Ascending aorta (tissue), 2 donors: ENCODE measurements around the gene SPATA17. TPM values are rescaled to one million over a fixed set of nuclear protein-coding genes. Genes with fewer than 3 reads are reported as not detected.

Source experiments
- DNase-seq, 2 donors: peaks; one replicate each; pipeline ENCODE4 v3.0.0-alpha.2; 2019; ENCODE audit warnings: low spot score in 2 of 2
- H3K27ac ChIP-seq, 2 donors: fragments of 200-600 bp; sonication (generic); one replicate each; pipeline ENCODE4 v1.5.1; 2016 to 2017; ENCODE audit warnings: mild to moderate bottlenecking in 1 of 2
- H3K27me3 ChIP-seq: fragments of 200-600 bp; sonication (generic); one replicate; pipeline ENCODE4 v1.5.1; 2017
- H3K36me3 ChIP-seq, 2 donors: fragments of 200-600 bp; sonication (generic); one replicate each; pipeline ENCODE4 v1.5.1; 2016
- H3K4me1 ChIP-seq, 2 donors: fragments of 200-600 bp; sonication (generic); one replicate each; pipeline ENCODE4 v1.5.1; 2016 to 2017; ENCODE audit warnings: mild to moderate bottlenecking in 1 of 2
- H3K4me3 ChIP-seq, 2 donors: fragments of 200-600 bp; sonication (generic); one replicate each; pipeline ENCODE4 v1.5.1; 2016 to 2017; ENCODE audit warnings: mild to moderate bottlenecking in 1 of 2
- H3K9me3 ChIP-seq, 2 donors: fragments of 200-600 bp; sonication (generic); one replicate each; pipeline ENCODE4 v1.5.1; 2016
- CTCF ChIP-seq, 3 experiments: fragments of 200-600 bp in 2 of 3; fragments of 450-650 bp in 1 of 3; sonication (generic) in 2 of 3; IDR thresholded peaks; one replicate each; pipeline ENCODE4 v1.5.1; 2016 to 2019; ENCODE audit warnings: antibody characterized with exemption in 3 of 3, mild to moderate bottlenecking in 1 of 3, moderate library complexity in 1 of 3
- intact Hi-C: fragments of 100-400 bp; cut with DNase I; formaldehyde crosslinking; loops from one replicate; pipeline ENCODE4 v1.15.1; 2023
- total RNA-seq: library from RNA; depleted of rRNA; stranded (reverse); fragments of >200 nt; gene quantifications from one replicate; pipeline ENCODE4 v1.1.0, GENCODE V29; 2016

Gene SPATA17
- total RNA-seq, 1 donor from 2014 or later: not detected

- Histone ChIP-seq H3K27me3 (no peaks in the 10 kb centered on the region), H3K9me3 (peaks cover 0 to 8% of the 10 kb centered on the region in 2 donors), H3K4me3 (no peak overlapping the region), H3K36me3 (no peaks in the 10 kb centered on the region), H3K4me1 (no peaks in the 10 kb centered on the region), H3K27ac (no peak overlapping the region)
- intact Hi-C loops: no loop called here
- no peak for DNase-seq
- TF ChIP-seq CTCF (IDR thresholded peaks at IDR 0.05): no peak
Observed at GRCh38 chr1:217857061-217857460, 225.9 kb downstream of the SPATA17 start.

GRCh38 chr1:217861658-217862057, 230.5 kb downstream of the SPATA17 start:
- H3K4me1 ChIP-seq: no peaks in the 10 kb centered on the region
- no peak overlapping the region for H3K27ac ChIP-seq
- intact Hi-C loops: no loop called here
- peaks cover 0 to 8% of the 10 kb centered on the region in 2 donors for H3K9me3 ChIP-seq
- H3K4me3 ChIP-seq: no peak overlapping the region
- no peaks in the 10 kb centered on the region for H3K27me3 ChIP-seq
- DNase-seq: no peak
- H3K36me3 ChIP-seq: no peaks in the 10 kb centered on the region
- TF ChIP-seq CTCF (IDR thresholded peaks at IDR 0.05): no peak

- no peak for TF ChIP-seq CTCF (IDR thresholded peaks at IDR 0.05)
- intact Hi-C loops: no loop called here
- DNase-seq: no peak
- Histone ChIP-seq H3K4me3 (no peak overlapping the region), H3K27me3 (no peaks in the 10 kb centered on the region), H3K36me3 (no peaks in the 10 kb centered on the region), H3K9me3 (no peaks in the 10 kb centered on the region), H3K4me1 (no peaks in the 10 kb centered on the region), H3K27ac (no peak overlapping the region)
Observed at GRCh38 chr1:217867446-217867995, 236.4 kb downstream of the SPATA17 start.

GRCh38 chr1:217871955-217872354, 240.8 kb downstream of the SPATA17 start:
- H3K27me3 ChIP-seq: no peaks in the 10 kb centered on the region
- no peaks in the 10 kb centered on the region for H3K36me3 ChIP-seq
- TF ChIP-seq CTCF (IDR thresholded peaks at IDR 0.05): no peak
- intact Hi-C loops: no loop called here
- DNase-seq: no peak
- no peaks in the 10 kb centered on the region for H3K9me3 ChIP-seq
- H3K4me1 ChIP-seq: no peaks in the 10 kb centered on the region
- no peak overlapping the region for H3K27ac ChIP-seq
- no peak overlapping the region for H3K4me3 ChIP-seq

GRCh38 chr1:217875229-217875628, 244.1 kb downstream of the SPATA17 start:
- intact Hi-C loops: no loop called here
- H3K27ac ChIP-seq: no peak overlapping the region
- no peaks in the 10 kb centered on the region for H3K4me1 ChIP-seq
- TF ChIP-seq CTCF (IDR thresholded peaks at IDR 0.05): no peak
- H3K4me3 ChIP-seq: no peak overlapping the region
- H3K36me3 ChIP-seq: no peaks in the 10 kb centered on the region
- no peak for DNase-seq
- H3K27me3 ChIP-seq: no peaks in the 10 kb centered on the region
- H3K9me3 ChIP-seq: no peaks in the 10 kb centered on the region

GRCh38 chr1:217876401-217876800, 245.3 kb downstream of the SPATA17 start:
- H3K4me1 ChIP-seq: no peaks in the 10 kb centered on the region
- H3K36me3 ChIP-seq: no peaks in the 10 kb centered on the region
- no peak for TF ChIP-seq CTCF (IDR thresholded peaks at IDR 0.05)
- intact Hi-C loops: no loop called here
- H3K4me3 ChIP-seq: no peak overlapping the region
- no peak for DNase-seq
- no peaks in the 10 kb centered on the region for H3K9me3 ChIP-seq
- no peak overlapping the region for H3K27ac ChIP-seq
- no peaks in the 10 kb centered on the region for H3K27me3 ChIP-seq
